WTC11 (cell line): ENCODE data around the gene RGS16. TPM values are rescaled to one million over a fixed set of nuclear protein-coding genes. Genes with fewer than 3 reads are reported as not detected.

Source experiments
- ATAC-seq: fragments of 200-7000 bp; cut with Tn5 transposase; 2 replicates; pipeline ENCODE4 v1.10.0; 2021; ENCODE audit warnings: mild to moderate bottlenecking, moderate library complexity
- CTCF ChIA-PET: fragments of 300-600 bp; sonication (Branson Sonifier 250); formaldehyde crosslinking; loops from one replicate; lab custom pipeline; 2021; ENCODE audit warnings: antibody characterized with exemption; lab: Charles Lee
- POLR2A ChIA-PET: fragments of 350-600 bp; sonication (Branson Sonifier 250); formaldehyde crosslinking; loops from one replicate; lab custom pipeline; 2021; ENCODE audit warnings: antibody characterized with exemption; lab: Charles Lee
- DNase-seq: peaks from one replicate; pipeline ENCODE4 v3.0.0; 2021; ENCODE audit warnings: low spot score
- H3K27ac Mint-ChIP-seq: 2 replicates; pipeline ENCODE4 v1.8.0; 2021; ENCODE audit warnings: mixed read lengths
- H3K27me3 Mint-ChIP-seq: 2 replicates; pipeline ENCODE4 v1.8.0; 2021; ENCODE audit warnings: low read depth, mild to moderate bottlenecking, moderate library complexity, mixed read lengths
- H3K36me3 Mint-ChIP-seq: 2 replicates; pipeline ENCODE4 v1.8.0; 2021; ENCODE audit warnings: mixed read lengths
- H3K4me1 Mint-ChIP-seq: 2 replicates; pipeline ENCODE4 v1.8.0; 2022; ENCODE audit warnings: mixed read lengths
- H3K4me3 Mint-ChIP-seq: 2 replicates; pipeline ENCODE4 v1.8.0; 2021; ENCODE audit warnings: mild to moderate bottlenecking, moderate library complexity, mixed read lengths
- H3K9me3 Mint-ChIP-seq: 2 replicates; pipeline ENCODE4 v1.8.0; 2021; ENCODE audit warnings: mixed read lengths
- ARID4B ChIP-seq: sonication (generic); formaldehyde crosslinking; IDR thresholded peaks from 2 replicates; pipeline ENCODE4 v1.8.0; 2023; ENCODE audit warnings: missing genetic modification reagents, mild to moderate bottlenecking, borderline replicate concordance
- CBFB ChIP-seq: sonication (generic); formaldehyde crosslinking; IDR thresholded peaks from 2 replicates; pipeline ENCODE4 v1.8.1; 2022; ENCODE audit warnings: mild to moderate bottlenecking, low read depth, missing genetic modification reagents
- ELF4 ChIP-seq: sonication (generic); formaldehyde crosslinking; IDR thresholded peaks from 2 replicates; pipeline ENCODE4 v1.8.1; 2022; ENCODE audit warnings: low read depth, mild to moderate bottlenecking, moderate library complexity, missing genetic modification reagents
- ESRRA ChIP-seq: sonication (generic); formaldehyde crosslinking; IDR thresholded peaks from 2 replicates; pipeline ENCODE4 v1.8.1; 2022; ENCODE audit warnings: mild to moderate bottlenecking, missing genetic modification reagents, borderline replicate concordance
- GRHL2 ChIP-seq: fragments of 250-450 bp; sonication (Bioruptor Pico); IDR thresholded peaks from 2 replicates; pipeline ENCODE4 v1.8.0; 2022; ENCODE audit warnings: mild to moderate bottlenecking, moderate library complexity; ENCODE audit not compliant: insufficient replicate concordance, severe bottlenecking
- GTF2I ChIP-seq: fragments of 250-450 bp; sonication (Bioruptor Pico); conservative IDR thresholded peaks from 2 replicates; pipeline ENCODE4 v1.4.0; 2021; ENCODE audit warnings: mild to moderate bottlenecking
- JUN ChIP-seq: sonication (generic); formaldehyde crosslinking; IDR thresholded peaks from 2 replicates; pipeline ENCODE4 v1.8.0; 2023; ENCODE audit warnings: mild to moderate bottlenecking, missing genetic modification reagents
- MYBL2 ChIP-seq: sonication (generic); formaldehyde crosslinking; IDR thresholded peaks from 2 replicates; pipeline ENCODE4 v1.8.1; 2023; ENCODE audit warnings: mild to moderate bottlenecking, moderate library complexity, missing genetic modification reagents
- NFYB ChIP-seq: sonication (generic); formaldehyde crosslinking; conservative IDR thresholded peaks from 2 replicates; pipeline ENCODE4 v1.8.0; 2022; ENCODE audit warnings: low read depth, missing genetic modification reagents
- NR2C2 ChIP-seq: sonication (generic); formaldehyde crosslinking; IDR thresholded peaks from 2 replicates; pipeline ENCODE4 v1.8.0; 2022; ENCODE audit warnings: mild to moderate bottlenecking, missing genetic modification reagents
- PRRX2 ChIP-seq: fragments of 250-450 bp; sonication (Bioruptor Pico); IDR thresholded peaks from 2 replicates; pipeline ENCODE4 v1.8.0; 2021; ENCODE audit warnings: mild to moderate bottlenecking
- RELA ChIP-seq: sonication (generic); formaldehyde crosslinking; IDR thresholded peaks from 2 replicates; pipeline ENCODE4 v1.8.1; 2022; ENCODE audit warnings: missing genetic modification reagents, mild to moderate bottlenecking, borderline replicate concordance
- SMAD4 ChIP-seq: sonication (generic); formaldehyde crosslinking; IDR thresholded peaks from 2 replicates; pipeline ENCODE4 v1.8.0; 2022; ENCODE audit warnings: mild to moderate bottlenecking, missing genetic modification reagents
- TCF7 ChIP-seq: sonication (generic); formaldehyde crosslinking; IDR thresholded peaks from 2 replicates; pipeline ENCODE4 v1.8.0; 2022; ENCODE audit warnings: mild to moderate bottlenecking, low read depth, missing genetic modification reagents, moderate library complexity
- TP53 ChIP-seq: sonication (generic); formaldehyde crosslinking; IDR thresholded peaks from 2 replicates; pipeline ENCODE4 v1.8.1; 2023; ENCODE audit warnings: mild to moderate bottlenecking, missing genetic modification reagents
- USF2 ChIP-seq: sonication (generic); formaldehyde crosslinking; IDR thresholded peaks from 2 replicates; pipeline ENCODE4 v1.8.1; 2023; ENCODE audit warnings: mild to moderate bottlenecking, missing genetic modification reagents, moderate library complexity
- ZBTB21 ChIP-seq: sonication (generic); formaldehyde crosslinking; IDR thresholded peaks from 2 replicates; pipeline ENCODE4 v1.8.1; 2023; ENCODE audit warnings: mild to moderate bottlenecking, missing genetic modification reagents, borderline replicate concordance
- ZNF121 ChIP-seq: sonication (generic); formaldehyde crosslinking; IDR thresholded peaks from 2 replicates; pipeline ENCODE4 v1.8.0; 2023; ENCODE audit warnings: missing genetic modification reagents
- ZNF138 ChIP-seq: sonication (generic); formaldehyde crosslinking; conservative IDR thresholded peaks from 2 replicates; pipeline ENCODE4 v1.8.1; 2022; ENCODE audit warnings: mild to moderate bottlenecking, moderate library complexity, missing genetic modification reagents
- ZNF232 ChIP-seq: sonication (generic); formaldehyde crosslinking; IDR thresholded peaks from 2 replicates; pipeline ENCODE4 v1.8.0; 2022; ENCODE audit warnings: mild to moderate bottlenecking, missing genetic modification reagents
- ZNF416 ChIP-seq: fragments of 250-450 bp; sonication (Bioruptor Pico); IDR thresholded peaks from 2 replicates; pipeline ENCODE4 v1.9.0; 2021; ENCODE audit warnings: mild to moderate bottlenecking, inconsistent platforms
- ZNF671 ChIP-seq: fragments of 250-450 bp; sonication (Bioruptor Pico); IDR thresholded peaks from 2 replicates; pipeline ENCODE4 v1.8.0; 2021; ENCODE audit warnings: mild to moderate bottlenecking
- total RNA-seq: library from RNA; stranded (reverse); gene quantifications from 3 replicates; pipeline ENCODE4 v1.2.3, GENCODE V29; 2021
- TF ChIP-seq, protein P1 (sequence below): fragments of 250-450 bp; sonication (Bioruptor Pico); IDR thresholded peaks from 2 replicates; pipeline ENCODE4 v1.9.0; 2021; ENCODE audit warnings: mild to moderate bottlenecking, borderline replicate concordance
- TF ChIP-seq, protein P2 (sequence below): fragments of 250-450 bp; sonication (Bioruptor Pico); conservative IDR thresholded peaks from 2 replicates; pipeline ENCODE4 v1.9.0; 2021; ENCODE audit warnings: mild to moderate bottlenecking

The RGS16 gene
- total RNA-seq, 1 experiment from 2014 or later: 17.8 TPM

- ChIA-PET CTCF (interaction anchor here (1.0 to 1.6 kb wide), 6 partner anchors 10 to 174 kb away, joined by 3 to 5 read pairs (median 3); no protein-coding TSS in a partner anchor), POLR2A (no interaction called here)
- no peak overlapping the region for H3K4me3 Mint-ChIP-seq
- no peak for ATAC-seq
- H3K27me3 Mint-ChIP-seq: peaks cover 79% of the 10 kb centered on the region
- H3K9me3 Mint-ChIP-seq: no peaks in the 10 kb centered on the region
- no peak overlapping the region for H3K27ac Mint-ChIP-seq
- peaks cover 48% of the 10 kb centered on the region for H3K4me1 Mint-ChIP-seq
- H3K36me3 Mint-ChIP-seq: no peaks in the 10 kb centered on the region
- DNase-seq: no peak
- no peak for TF ChIP-seq GTF2I (CRISPR knock-in tag)
- no peak for TF ChIP-seq ZNF671 (CRISPR knock-in tag)
- no peak for TF ChIP-seq ZNF121
- TF ChIP-seq, protein P1, sequence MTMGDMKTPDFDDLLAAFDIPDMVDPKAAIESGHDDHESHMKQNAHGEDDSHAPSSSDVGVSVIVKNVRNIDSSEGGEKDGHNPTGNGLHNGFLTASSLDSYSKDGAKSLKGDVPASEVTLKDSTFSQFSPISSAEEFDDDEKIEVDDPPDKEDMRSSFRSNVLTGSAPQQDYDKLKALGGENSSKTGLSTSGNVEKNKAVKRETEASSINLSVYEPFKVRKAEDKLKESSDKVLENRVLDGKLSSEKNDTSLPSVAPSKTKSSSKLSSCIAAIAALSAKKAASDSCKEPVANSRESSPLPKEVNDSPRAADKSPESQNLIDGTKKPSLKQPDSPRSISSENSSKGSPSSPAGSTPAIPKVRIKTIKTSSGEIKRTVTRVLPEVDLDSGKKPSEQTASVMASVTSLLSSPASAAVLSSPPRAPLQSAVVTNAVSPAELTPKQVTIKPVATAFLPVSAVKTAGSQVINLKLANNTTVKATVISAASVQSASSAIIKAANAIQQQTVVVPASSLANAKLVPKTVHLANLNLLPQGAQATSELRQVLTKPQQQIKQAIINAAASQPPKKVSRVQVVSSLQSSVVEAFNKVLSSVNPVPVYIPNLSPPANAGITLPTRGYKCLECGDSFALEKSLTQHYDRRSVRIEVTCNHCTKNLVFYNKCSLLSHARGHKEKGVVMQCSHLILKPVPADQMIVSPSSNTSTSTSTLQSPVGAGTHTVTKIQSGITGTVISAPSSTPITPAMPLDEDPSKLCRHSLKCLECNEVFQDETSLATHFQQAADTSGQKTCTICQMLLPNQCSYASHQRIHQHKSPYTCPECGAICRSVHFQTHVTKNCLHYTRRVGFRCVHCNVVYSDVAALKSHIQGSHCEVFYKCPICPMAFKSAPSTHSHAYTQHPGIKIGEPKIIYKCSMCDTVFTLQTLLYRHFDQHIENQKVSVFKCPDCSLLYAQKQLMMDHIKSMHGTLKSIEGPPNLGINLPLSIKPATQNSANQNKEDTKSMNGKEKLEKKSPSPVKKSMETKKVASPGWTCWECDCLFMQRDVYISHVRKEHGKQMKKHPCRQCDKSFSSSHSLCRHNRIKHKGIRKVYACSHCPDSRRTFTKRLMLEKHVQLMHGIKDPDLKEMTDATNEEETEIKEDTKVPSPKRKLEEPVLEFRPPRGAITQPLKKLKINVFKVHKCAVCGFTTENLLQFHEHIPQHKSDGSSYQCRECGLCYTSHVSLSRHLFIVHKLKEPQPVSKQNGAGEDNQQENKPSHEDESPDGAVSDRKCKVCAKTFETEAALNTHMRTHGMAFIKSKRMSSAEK (CRISPR knock-in tag): no peak
- TF ChIP-seq NFYB (CRISPR knock-in tag): no peak
- no peak for TF ChIP-seq NR2C2
- no peak for TF ChIP-seq ESRRA
- TF ChIP-seq, protein P2, sequence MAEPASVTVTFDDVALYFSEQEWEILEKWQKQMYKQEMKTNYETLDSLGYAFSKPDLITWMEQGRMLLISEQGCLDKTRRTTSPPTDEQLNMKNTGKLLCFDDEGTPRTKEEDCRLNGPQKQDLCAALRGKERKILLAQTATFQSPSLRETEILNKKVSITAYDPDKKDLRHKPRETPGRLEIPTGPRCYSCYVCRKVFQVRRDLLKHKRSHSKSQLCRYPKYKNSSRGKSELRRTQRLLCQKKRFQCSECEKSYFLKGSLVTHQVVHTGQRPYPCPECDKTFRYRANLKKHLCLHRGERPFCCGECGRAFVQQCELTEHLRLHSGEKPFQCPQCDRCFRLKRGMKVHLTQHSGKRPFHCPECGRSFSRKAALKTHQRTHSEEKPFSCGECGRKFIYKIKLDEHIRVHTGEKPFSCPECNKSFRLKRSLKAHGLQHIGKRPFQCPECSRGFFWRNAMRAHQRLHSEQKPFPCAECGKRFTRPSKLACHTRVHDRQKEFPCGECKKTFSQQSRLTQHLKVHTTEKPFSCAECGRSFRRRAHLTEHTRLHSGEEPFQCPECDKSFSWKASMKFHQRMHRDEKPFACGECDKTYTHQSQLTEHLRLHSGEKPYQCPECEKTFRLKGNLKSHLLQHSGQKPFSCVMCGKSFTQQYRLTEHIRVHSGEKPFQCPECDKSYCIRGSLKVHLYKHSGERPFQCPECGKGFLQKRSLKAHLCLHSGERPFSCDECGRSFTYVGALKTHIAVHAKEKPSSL: no peak
- no peak for TF ChIP-seq ZBTB21
- TF ChIP-seq RELA: no peak
- no peak for TF ChIP-seq ZNF138 (CRISPR knock-in tag)
- no peak for TF ChIP-seq SMAD4 (CRISPR knock-in tag)
- no peak for TF ChIP-seq CBFB (CRISPR knock-in tag)
- TF ChIP-seq MYBL2 (CRISPR knock-in tag): no peak
Observed at GRCh38 chr1:182608845-182609610, 4.8 kb upstream of the RGS16 start.

DNA sequence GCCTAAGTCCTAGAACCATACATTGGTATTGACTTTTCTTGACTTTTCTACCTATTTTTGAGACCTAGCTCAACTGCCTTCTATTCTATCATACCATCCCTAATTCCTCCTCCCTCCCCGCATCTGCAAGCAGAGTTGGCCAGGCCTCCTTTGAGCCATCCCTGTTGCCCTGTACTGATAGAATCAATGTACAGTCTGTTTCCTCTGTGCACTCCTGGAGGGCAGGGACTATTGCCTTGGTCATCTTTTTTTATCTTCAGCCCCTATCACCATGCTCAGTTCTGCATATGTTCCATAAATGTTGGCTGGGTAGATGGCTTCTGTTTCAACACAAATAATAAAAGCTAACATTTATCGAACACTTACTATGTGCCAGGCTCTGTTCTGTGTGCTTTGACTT lies 4.0 kb upstream of the RGS16 start:
- ATAC-seq (no peak), DNase-seq (no peak)
- Mint-ChIP-seq H3K27ac (no peak overlapping the region), H3K36me3 (no peaks in the 10 kb centered on the region), H3K9me3 (no peaks in the 10 kb centered on the region), H3K27me3 (peaks cover 71% of the 10 kb centered on the region), H3K4me3 (no peak overlapping the region), H3K4me1 (peaks cover 40% of the 10 kb centered on the region)
- POLR2A ChIA-PET: no interaction called here
- CTCF ChIA-PET: interaction anchor here (1.0 to 1.6 kb wide), 4 partner anchors 13 to 174 kb away, joined by 3 to 5 read pairs (median 3); no protein-coding TSS in a partner anchor
- no peak for TF ChIP-seq ZNF232
- no peak for TF ChIP-seq TP53 (CRISPR knock-in tag)
- no peak for TF ChIP-seq USF2 (CRISPR knock-in tag)
- no peak for TF ChIP-seq ZBTB21
- TF ChIP-seq NR2C2: no peak
- no peak for TF ChIP-seq PRRX2 (CRISPR knock-in tag)
- TF ChIP-seq ESRRA: no peak
- no peak for TF ChIP-seq JUN
- TF ChIP-seq GRHL2: no peak
- no peak for TF ChIP-seq NFYB (CRISPR knock-in tag)
- no peak for TF ChIP-seq ZNF416 (CRISPR knock-in tag)
- no peak for TF ChIP-seq ARID4B (CRISPR knock-in tag)
- no peak for TF ChIP-seq TCF7 (CRISPR knock-in tag)
- no peak for TF ChIP-seq SMAD4 (CRISPR knock-in tag)
- no peak for TF ChIP-seq ELF4 (CRISPR knock-in tag)
